Sigmoid colon (tissue), 4 donors: ENCODE measurements around the gene PRKD1.

ENCODE experiments used
- POLR2A ChIP-seq, 2 donors: fragments of 450-650 bp; IDR thresholded peaks; one replicate each; pipeline ENCODE4 v1.6.1; 2016; ENCODE audit warnings: antibody characterized with exemption in 2 of 2, mild to moderate bottlenecking in 2 of 2, moderate library complexity in 2 of 2
- POLR2AphosphoS5 ChIP-seq, 4 donors: sonication (generic); formaldehyde crosslinking; IDR thresholded peaks; one replicate each; pipeline ENCODE4 v1.6.1; 2017; ENCODE audit warnings: antibody characterized with exemption in 4 of 4
- TF ChIP-seq, protein P1 (sequence below), 4 experiments: fragments of 450-650 bp in 3 of 4; fragments of 200-600 bp in 1 of 4; IDR thresholded peaks; one replicate each; pipeline ENCODE4 v1.5.1; 2016 to 2019; ENCODE audit warnings: antibody characterized with exemption in 4 of 4, mild to moderate bottlenecking in 3 of 4, moderate library complexity in 2 of 4

DNA sequence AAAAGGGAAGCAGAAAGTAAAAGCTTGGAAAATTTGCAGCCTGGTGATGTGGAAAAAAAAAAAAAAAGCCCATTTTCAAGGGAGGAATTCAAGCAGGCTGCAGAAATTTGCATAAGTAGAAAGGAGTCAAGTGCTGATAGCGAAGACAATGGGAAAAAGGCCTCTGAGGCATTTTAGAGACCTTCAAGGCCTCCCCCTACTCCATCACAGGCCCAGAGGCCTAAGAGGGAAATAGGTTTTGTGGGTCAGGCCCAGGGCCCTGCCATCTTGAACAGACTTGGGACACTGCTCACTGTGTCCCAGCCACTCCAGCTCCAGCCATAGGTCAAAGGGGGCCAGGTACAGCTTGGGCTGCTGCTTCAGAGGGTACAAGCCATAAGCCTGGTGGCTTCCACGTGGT, 13.8 kb upstream of the PRKD1 start:
- TF ChIP-seq, protein P1, sequence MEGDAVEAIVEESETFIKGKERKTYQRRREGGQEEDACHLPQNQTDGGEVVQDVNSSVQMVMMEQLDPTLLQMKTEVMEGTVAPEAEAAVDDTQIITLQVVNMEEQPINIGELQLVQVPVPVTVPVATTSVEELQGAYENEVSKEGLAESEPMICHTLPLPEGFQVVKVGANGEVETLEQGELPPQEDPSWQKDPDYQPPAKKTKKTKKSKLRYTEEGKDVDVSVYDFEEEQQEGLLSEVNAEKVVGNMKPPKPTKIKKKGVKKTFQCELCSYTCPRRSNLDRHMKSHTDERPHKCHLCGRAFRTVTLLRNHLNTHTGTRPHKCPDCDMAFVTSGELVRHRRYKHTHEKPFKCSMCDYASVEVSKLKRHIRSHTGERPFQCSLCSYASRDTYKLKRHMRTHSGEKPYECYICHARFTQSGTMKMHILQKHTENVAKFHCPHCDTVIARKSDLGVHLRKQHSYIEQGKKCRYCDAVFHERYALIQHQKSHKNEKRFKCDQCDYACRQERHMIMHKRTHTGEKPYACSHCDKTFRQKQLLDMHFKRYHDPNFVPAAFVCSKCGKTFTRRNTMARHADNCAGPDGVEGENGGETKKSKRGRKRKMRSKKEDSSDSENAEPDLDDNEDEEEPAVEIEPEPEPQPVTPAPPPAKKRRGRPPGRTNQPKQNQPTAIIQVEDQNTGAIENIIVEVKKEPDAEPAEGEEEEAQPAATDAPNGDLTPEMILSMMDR (IDR thresholded peaks at IDR 0.05) = no peak
- TF ChIP-seq POLR2A (IDR thresholded peaks at IDR 0.05) (no peak), POLR2AphosphoS5 (IDR thresholded peaks at IDR 0.05) (no peak)
